Central memory CD4-positive, alpha-beta T cell (primary cell): Measurements from ENCODE around the gene ZNF382.
"Not testable (repeated sequence)": the region's sequence is repeated elsewhere in the genome, so short reads cannot be mapped to it uniquely, and the experiment has no call there.

Source experiments
- DNase-seq: peaks from one replicate; pipeline ENCODE4 v3.0.0; 2022
- total RNA-seq, 3 experiments: gene quantifications; one replicate each; lab custom pipeline; 2026; lab: John Stamatoyannopoulos, UW

ZNF382 gene
- 10.5 to 29.2 (median 21.0) reads per million in 3 experiments for total RNA-seq

DNA sequence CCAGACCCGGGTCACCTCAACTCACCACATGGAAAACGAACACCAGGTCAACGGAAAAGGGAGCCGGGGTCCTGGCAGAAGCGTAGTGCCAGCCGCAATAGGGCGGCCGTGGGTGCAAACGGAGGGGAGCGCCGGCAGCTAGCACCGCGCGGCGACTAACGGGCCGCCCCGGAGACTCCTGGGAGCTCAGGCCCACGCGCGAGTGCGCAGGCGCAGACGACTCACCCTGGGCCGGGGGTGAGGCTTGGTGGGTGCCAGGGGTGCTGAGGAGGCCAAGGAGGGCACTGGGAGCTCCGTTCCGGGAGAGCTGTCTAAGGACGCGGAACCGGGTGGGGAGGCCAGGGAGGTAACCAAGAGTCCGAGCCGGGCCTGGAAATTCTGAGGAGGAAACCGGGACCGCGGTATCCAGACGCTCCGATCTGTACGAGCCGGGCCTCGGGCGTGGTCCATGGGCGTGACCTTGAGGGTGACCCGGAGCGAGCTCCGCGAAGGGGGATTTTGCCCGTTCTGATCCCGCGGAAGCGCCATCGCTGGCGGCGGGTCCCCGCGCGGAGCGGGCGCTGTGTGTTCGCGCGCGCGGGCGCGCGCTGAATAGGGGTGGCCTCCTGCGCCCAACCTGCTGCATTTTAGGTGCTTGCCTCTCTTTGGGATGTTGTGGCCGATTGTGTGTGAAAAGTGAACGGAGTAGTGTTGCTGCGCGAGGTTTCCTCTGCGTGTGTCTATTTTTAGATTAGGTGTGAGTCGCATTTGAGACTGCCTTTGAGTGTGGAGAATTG is at the start of gene ZNF382:
Gene ZNF382 (plus strand): TSS at position 213 of the 776 bp plus-strand sequence. CDS start 4,602 bp downstream, outside the sequence.
- peak; percentile 82 for DNase-seq

GRCh38 chr19:36564391-36564790 is 40.7 kb upstream of the ZNF382 start:
- no peak for DNase-seq

DNA sequence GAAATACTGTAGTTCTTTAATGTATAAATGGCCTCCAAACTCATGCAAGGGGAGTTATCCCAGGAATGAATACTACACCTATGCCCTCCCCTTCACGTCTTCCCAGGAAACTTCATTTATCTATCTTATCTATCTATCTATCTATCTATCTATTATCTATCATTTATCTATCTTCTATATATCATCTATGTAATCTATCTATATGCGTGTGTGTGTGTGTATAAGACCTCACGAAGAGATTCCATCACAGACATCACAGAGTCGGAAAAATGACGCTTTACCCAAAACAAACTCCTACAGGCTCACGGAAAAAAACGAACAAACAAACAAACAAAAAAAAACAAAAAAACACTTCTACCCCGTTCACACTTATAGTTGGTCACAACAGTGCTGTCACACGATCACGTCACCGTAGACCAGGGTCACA is 32.5 kb upstream of the ZNF382 start:
- no peak for DNase-seq

DNA sequence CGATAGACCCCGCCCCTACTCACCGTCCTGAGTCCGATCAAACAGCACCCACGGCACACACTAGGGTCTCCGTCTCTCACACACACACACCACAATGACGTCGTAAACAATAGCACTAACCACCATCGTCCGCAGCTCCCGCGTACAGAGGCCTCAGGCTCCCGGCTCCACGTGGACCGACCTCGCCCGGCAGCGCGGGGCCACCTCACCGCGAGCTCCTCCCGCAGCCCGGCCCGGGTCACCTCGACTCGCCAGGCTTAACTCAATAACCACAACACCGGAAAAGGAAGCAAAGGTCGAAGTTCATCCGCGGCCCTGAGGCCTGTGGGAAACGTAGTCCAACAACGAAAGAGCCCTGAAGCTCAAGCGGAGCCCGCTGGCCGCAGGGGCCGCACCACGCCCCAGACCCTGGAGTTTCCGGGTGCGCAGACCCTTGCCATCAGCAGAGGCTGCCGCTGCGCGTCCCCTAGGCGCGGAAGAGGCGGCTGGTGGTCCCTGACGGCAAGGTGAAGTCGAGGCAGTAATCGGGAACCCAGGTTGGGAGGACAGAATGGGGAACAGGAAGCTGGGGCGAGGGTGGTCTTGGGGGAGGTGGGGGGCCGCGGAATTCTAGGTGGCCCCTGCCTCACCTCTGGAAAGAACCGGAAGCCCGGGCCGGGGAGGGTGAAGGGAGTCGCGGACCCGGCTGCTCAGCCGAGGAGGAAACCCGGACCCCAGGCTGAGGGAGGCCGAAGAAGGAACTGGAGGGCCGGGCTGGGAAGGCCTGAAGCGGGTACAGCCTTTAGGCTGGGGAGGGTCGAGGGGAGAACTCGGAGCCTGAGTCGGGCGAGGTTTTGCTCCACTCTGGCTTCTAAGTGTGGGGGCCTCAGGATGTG is 31.9 kb upstream of the ZNF382 start, which contains the start of gene ZNF529:
Gene ZNF529 (minus strand): TSS at position 273 of the 875 bp plus-strand sequence. CDS start 946 bp downstream, outside the sequence.
- DNase-seq: peak; percentile 85

DNA sequence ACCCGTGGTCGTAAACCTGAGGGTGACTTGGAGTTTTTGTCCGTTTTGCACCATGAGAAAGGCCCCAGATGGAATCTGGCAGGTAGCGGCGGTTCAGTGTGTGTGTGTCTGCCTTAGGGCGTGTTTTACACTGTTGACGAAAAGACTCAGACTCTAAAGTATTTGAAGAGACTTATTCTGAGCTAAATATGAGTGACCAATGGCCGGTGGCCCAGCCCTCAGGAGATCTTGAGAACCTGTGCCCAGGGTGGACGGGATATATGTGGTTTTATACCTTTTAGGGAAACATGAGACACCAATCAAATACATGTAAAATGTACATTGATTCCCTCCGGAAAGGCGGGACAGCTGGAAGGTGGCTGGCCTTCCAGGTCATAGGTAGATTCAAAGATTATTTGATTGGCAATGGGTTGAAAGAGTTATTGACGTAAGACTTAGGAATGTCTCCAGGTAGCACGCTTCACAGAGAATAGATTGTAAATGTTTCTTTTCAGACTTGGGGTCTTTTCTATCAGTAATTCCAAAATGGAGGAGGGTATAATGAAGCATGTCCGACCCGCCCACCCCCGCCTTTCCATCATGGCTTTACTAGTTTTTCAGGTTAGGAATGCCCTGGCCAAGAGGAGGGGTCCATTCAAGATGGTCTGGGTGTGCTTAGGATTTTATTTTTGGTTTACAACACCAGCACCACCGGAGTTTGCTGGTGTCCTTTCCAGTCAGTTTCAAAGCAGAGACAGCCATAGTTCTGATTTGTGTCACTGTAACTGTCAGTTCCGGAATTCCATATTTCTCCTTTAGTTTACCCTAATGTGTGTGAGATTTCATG is 31.0 kb upstream of the ZNF382 start:
- DNase-seq: peak; percentile 1

DNA sequence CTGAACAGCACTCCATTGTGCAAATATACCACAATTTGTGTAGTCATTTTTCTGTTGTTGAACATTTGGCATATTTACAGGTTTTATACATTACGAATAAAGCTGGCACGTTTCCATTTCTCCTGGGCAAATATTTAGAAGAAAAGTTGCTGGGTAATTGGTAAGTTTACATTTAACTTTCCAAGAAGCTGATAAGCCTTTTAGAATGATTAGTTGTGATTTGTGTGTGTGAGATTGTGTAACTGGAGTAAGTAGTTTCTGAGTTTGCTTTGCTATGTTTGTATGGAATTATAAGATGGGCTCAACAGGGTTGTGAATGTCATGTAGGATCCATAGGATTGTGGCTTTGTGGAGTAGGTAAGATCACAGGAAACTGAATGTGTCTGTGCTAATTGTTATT is 30.4 kb upstream of the ZNF382 start:
- no peak for DNase-seq

DNA sequence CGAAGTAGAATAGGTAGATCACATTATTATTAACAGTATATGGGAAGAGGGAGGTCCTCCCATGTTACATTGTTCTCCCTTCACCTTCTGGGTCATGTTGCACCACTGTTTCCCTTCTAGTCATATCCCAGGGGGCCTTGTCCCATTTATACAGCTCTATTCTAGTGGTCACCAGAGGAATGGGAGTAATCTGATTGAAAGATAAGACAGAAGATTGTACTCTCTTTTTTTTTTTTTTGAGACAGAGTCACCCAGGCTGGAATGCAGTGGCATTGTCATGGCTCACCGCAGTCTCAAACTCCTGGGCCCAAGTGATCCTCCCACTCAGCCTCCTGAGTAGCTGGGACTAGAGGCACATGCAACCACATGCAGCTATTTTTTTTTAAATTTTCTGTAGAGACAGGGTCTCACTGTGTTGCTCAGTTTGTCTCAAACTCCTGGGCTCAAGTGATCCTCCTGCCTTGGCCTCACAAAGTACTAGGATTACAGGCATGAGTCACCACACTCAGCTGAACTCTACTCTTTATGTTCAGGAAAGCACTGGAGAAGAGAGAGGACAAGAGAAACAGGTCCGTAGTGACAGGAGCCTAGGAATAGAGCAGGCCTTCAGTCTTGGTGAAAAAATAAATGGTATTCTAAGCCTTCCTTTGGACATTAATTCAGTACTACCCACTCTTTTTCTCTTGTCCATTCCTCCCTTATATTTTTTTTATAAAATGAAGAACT is 27.7 kb upstream of the ZNF382 start:
- no peak for DNase-seq

GRCh38 chr19:36579255-36579654 is 25.9 kb upstream of the ZNF382 start:
- no peak for DNase-seq

DNA sequence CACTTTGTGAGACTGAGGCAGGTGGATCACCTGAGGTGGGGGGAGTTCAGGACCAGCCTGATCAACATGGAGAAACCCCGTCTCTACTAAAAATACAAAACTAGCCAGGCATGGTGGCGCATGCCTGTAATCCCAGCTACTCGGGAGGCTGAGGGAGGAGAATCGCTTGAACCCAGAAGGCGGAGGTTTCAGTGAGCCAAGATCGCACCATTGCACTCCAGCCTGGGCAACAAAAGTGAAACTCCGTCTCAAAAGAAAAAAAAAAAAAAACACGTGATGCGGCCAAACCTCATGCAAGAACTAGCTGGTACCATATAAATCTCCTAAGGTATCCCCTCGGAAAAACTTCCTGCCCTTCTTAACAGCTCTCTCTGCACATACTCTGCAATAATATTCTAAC is 2.4 kb upstream of the ZNF382 start:
- DNase-seq: not testable (repeated sequence)

DNA sequence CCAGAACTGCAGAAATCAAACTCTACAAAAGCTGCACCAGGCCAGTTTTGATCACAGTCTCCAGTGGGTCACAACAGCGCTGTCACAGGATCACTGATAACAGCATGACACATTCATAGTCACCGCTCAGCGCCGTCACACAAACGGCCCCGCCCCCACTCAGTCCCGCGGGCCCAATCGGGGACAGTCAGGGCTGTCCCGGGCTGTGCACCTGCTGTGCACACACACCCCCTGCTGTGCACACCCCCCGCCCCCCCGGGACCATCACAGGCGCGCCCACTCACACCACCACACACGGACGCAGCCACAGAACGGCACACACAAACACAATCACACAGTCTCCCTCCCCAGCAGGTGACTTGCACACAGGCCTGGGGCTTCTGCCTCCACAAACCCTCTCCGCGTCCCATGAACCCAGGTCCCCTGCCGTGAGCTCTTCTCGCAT is 435 bp upstream of the ZNF382 start:
- DNase-seq: peak; percentile 81

- no peak for DNase-seq
These were observed 865 bp downstream of the ZNF382 start for GRCh38 chr19:36605877-36606478.

DNA sequence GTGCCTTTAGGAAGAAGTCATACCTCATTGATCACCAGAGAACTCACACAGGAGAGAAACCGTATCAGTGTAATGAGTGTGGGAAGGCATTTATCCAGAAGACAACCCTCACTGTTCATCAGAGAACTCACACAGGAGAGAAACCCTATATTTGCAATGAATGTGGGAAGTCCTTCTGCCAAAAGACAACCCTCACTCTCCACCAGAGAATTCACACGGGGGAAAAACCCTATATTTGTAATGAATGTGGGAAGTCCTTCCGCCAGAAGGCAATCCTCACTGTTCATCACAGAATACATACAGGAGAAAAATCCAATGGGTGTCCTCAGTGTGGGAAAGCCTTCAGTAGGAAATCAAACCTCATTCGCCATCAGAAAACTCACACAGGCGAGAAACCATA is 21.9 kb downstream of the ZNF382 start:
- no peak for DNase-seq

DNA sequence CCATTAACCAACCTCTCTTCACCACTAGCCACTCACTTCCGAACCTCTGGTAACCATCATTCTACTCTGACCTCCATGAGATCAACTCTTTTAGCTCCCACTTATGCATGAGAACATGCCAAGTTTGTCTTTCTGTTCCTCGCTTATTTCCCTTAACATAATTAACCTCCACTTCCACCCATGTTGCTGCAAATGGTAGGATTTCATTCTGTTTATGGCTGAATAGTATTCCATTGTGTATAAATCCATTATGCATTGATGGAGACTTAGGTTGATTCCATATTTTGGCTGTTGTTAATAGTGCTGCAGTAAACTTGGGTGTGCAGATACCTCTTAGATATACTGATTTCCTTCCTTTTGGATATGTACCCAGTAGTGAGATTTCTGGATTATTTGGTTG is 30.2 kb downstream of the ZNF382 start:
- no peak for DNase-seq

GRCh38 chr19:36638862-36639510 is 33.9 kb downstream of the ZNF382 start:
- no peak for DNase-seq

- DNase-seq: no peak
These were observed 41.6 kb downstream of the ZNF382 start for GRCh38 chr19:36646746-36647145.

GRCh38 chr19:36652958-36653357 is 47.8 kb downstream of the ZNF382 start:
- DNase-seq: no peak

- no peak for DNase-seq
These were observed 60.7 kb downstream of the ZNF382 start for GRCh38 chr19:36665832-36666231.

DNA sequence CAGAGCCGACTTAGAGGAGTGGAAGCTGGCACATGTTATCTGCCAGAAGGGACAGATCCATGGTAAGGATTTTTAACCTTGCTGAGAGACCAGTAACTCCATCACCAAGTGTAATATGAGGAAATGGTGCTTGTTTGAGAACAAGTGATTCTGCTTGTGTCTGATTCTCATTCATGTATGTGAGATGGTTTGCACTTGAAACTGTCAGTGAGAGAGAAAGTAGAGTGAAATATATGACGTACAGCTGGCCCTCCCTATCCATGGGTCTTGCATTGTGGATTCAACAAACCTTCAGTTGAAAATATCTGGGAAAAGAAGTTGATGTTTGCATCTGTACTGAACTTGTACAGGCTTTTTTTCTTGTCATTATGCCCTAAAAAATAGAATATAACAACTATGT is 63.5 kb downstream of the ZNF382 start:
- no peak for DNase-seq

GRCh38 chr19:36672368-36672767 is 67.3 kb downstream of the ZNF382 start:
- no peak for DNase-seq

- no peak for DNase-seq
These were observed 69.1 kb downstream of the ZNF382 start for GRCh38 chr19:36674201-36674600.

DNA sequence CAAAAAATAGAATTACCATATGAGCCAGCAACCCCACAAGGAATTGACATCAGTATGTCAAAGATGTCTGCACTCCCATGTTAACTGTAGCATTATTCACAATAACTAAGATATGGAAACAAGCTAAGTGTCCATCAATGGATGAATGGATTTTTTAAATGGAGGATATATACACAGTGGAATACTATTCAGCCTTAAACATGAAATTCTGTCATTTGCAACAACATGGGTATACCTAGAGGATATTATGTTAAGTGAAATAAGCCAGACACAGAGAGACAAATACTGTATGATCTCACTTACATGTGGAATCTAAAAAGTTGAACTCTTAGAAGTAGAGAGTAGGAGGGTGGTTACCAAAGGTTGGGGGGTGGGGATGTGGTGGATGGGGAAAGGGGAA is 74.3 kb downstream of the ZNF382 start:
- no peak for DNase-seq
